Neutrophil (primary cell): Measurements from ENCODE around the gene ACY1.
A peak's percentile ranks its signal among the peaks of the same experiment; 100 is the strongest.

Experiments used
- H3K27ac ChIP-seq: fragments of 200-600 bp; sonication (generic); 2 replicates; pipeline ENCODE4 v1.5.1; 2016; ENCODE audit warnings: mild to moderate bottlenecking, moderate library complexity
- H3K27me3 ChIP-seq: fragments of 200-600 bp; sonication (generic); 2 replicates; pipeline ENCODE4 v1.6.0; 2016; ENCODE audit warnings: mild to moderate bottlenecking
- H3K36me3 ChIP-seq: fragments of 200-600 bp; sonication (generic); 2 replicates; pipeline ENCODE4 v1.5.1; 2017
- H3K4me1 ChIP-seq, 2 experiments: fragments of 200-600 bp in 1 of 2; sonication (generic) in 1 of 2; 1 replicate in 1 of 2; 2 replicates in 1 of 2; pipeline versions ENCODE4 v1.5.1 to v1.6.1; 2013 to 2016; ENCODE audit warnings: low read depth in 1 of 2, low read length in 1 of 2, mild to moderate bottlenecking in 1 of 2, moderate library complexity in 1 of 2; ENCODE audit not compliant: control insufficient read depth in 1 of 2, insufficient read depth in 1 of 2
- H3K4me3 ChIP-seq, 2 experiments: fragments of 200-600 bp in 1 of 2; sonication (generic) in 1 of 2; 1 replicate in 1 of 2; 2 replicates in 1 of 2; pipeline ENCODE4 v1.5.1; 2013 to 2016; ENCODE audit warnings: low read depth in 1 of 2, low read length in 1 of 2, mild to moderate bottlenecking in 1 of 2, moderate library complexity in 1 of 2
- H3K9me3 ChIP-seq: fragments of 200-600 bp; sonication (generic); 2 replicates; pipeline ENCODE4 v1.5.1; 2016
- CTCF ChIP-seq: fragments of 200-600 bp; sonication (generic); IDR thresholded peaks from 2 replicates; pipeline ENCODE4 v1.5.1; 2016; ENCODE audit warnings: antibody characterized with exemption

ACY1 gene

GRCh38 chr3:51982838-51983577, at the start of gene ACY1:
TSS of gene ACY1 (plus strand) at chr3:51983535. CDS start at chr3:51984065, 530 bp downstream.
- TF ChIP-seq CTCF: peak; percentile 1
- H3K9me3 ChIP-seq: no peaks in the 10 kb centered on the region
- H3K36me3 ChIP-seq: no peaks in the 10 kb centered on the region
- H3K4me1 ChIP-seq: peaks cover 17 to 18% of the 10 kb centered on the region in 2 experiments
- H3K27ac ChIP-seq: peak within 1 kb of the TSS; percentile 50
- no peaks in the 10 kb centered on the region for H3K27me3 ChIP-seq
- H3K4me3 ChIP-seq: peak within 1 kb of the TSS; percentile 72 to 77

GRCh38 chr3:51934139-51934850, 49.0 kb upstream of the ACY1 start:
- no peak overlapping the region for H3K27ac ChIP-seq
- H3K27me3 ChIP-seq: no peaks in the 10 kb centered on the region
- peaks cover 14% of the 10 kb centered on the region for H3K36me3 ChIP-seq
- H3K4me3 ChIP-seq: no peak overlapping the region
- H3K4me1 ChIP-seq: no peaks in the 10 kb centered on the region
- TF ChIP-seq CTCF: no peak
- H3K9me3 ChIP-seq: no peaks in the 10 kb centered on the region

- Histone ChIP-seq H3K27me3 (no peaks in the 10 kb centered on the region), H3K27ac (no peak overlapping the region), H3K4me3 (no peak overlapping the region), H3K9me3 (no peaks in the 10 kb centered on the region), H3K36me3 (peaks cover 14% of the 10 kb centered on the region), H3K4me1 (no peaks in the 10 kb centered on the region)
- TF ChIP-seq CTCF: no peak
Observed at GRCh38 chr3:51934991-51935885, 48.1 kb upstream of the ACY1 start.

- Histone ChIP-seq H3K36me3 (peaks cover 14% of the 10 kb centered on the region), H3K27ac (no peak overlapping the region), H3K9me3 (no peaks in the 10 kb centered on the region), H3K27me3 (no peaks in the 10 kb centered on the region), H3K4me3 (no peak overlapping the region), H3K4me1 (peaks cover under 1 to 2% of the 10 kb centered on the region in 2 experiments)
- no peak for TF ChIP-seq CTCF
Observed at GRCh38 chr3:51935886-51936755, 47.2 kb upstream of the ACY1 start.

GRCh38 chr3:51937014-51937413, 46.3 kb upstream of the ACY1 start:
- H3K4me1 ChIP-seq: peaks cover 8 to 10% of the 10 kb centered on the region in 2 experiments
- no peak for TF ChIP-seq CTCF
- no peaks in the 10 kb centered on the region for H3K9me3 ChIP-seq
- H3K27ac ChIP-seq: no peak overlapping the region
- no peak overlapping the region for H3K4me3 ChIP-seq
- H3K27me3 ChIP-seq: no peaks in the 10 kb centered on the region
- H3K36me3 ChIP-seq: peaks cover 14% of the 10 kb centered on the region
